ENCODE measurements around the gene MCFD2. TPM values are rescaled to one million over a fixed set of nuclear protein-coding genes. Genes with fewer than 3 reads are reported as not detected.

The MCFD2 gene
- total and polyA plus RNA-seq, 2 donors (not counting 1 experiment from before 2014, with no cell fraction given) = 31.6 to 53.3 TPM

- intact Hi-C loops (cut with micrococcal nuclease) = no loop called here
- peaks cover 0 to 4% of the 10 kb centered on the region in 2 experiments for H3K36me3 ChIP-seq (replicated peaks in 1 of 2; ENCODE audit: control extremely low read depth in 1 of 2, control insufficient read depth in 1 of 2, extremely low read depth in 1 of 2, insufficient read depth in 2 of 2, low read length in 1 of 2)
- no peak overlapping the region for H3K4me3 Mint-ChIP-seq
- POLR2A ChIA-PET = no interaction called here
- no peak overlapping the region for H3K4me3 ChIP-seq (ENCODE audit: control extremely low read depth in 1 of 5, extremely low read depth in 1 of 5, insufficient read depth in 1 of 5, low read depth in 2 of 5, low read length in 4 of 5)
- no peak overlapping the region for H3K27ac Mint-ChIP-seq
- H3K4me2 ChIP-seq (replicated peaks; ENCODE audit: low read depth, low read length, poor library complexity, severe bottlenecking) = no peak overlapping the region
- H3K9me3 ChIP-seq (ENCODE audit: control extremely low read depth in 1 of 3, control insufficient read depth in 2 of 3, insufficient read depth in 1 of 3, low read length in 2 of 3) = peaks cover 0 to 7% (median 5%) of the 10 kb centered on the region in 3 donors
- H3K27ac ChIP-seq (ENCODE audit: low read length in 2 of 2) = no peak overlapping the region
- peaks cover 7% of the 10 kb centered on the region for H3K4me1 Mint-ChIP-seq
- no peaks in the 10 kb centered on the region for H3K27me3 ChIP-seq (replicated peaks in 1 of 4; ENCODE audit: control extremely low read depth in 1 of 4, control insufficient read depth in 3 of 4, insufficient read depth in 4 of 4, low read length in 3 of 4)
- ATAC-seq (ENCODE audit: low read depth) = no peak
- no peak overlapping the region for H3K9ac ChIP-seq (ENCODE audit: low read length)
- H2AFZ ChIP-seq (ENCODE audit: insufficient read depth, low read depth, low read length, poor library complexity, severe bottlenecking) = no peak overlapping the region
- DNase-seq = no peak
- peaks cover 9% of the 10 kb centered on the region for H3K9me3 Mint-ChIP-seq (ENCODE audit: insufficient read depth)
- H3K79me2 ChIP-seq (ENCODE audit: control insufficient read depth, insufficient read depth, low read length) = peaks cover 62% of the 10 kb centered on the region
- CTCF ChIA-PET = interaction anchor here (1.7 kb wide), 1 partner anchor 397 kb away, joined by 6 read pairs; no protein-coding TSS in a partner anchor
- no peaks in the 10 kb centered on the region for H4K20me1 ChIP-seq (ENCODE audit: control insufficient read depth, insufficient read depth, low read length, poor library complexity, severe bottlenecking)
- no peak for TF ChIP-seq EZH2 (IDR thresholded peaks at IDR 0.05; ENCODE audit: borderline replicate concordance, insufficient read depth, low read depth, low read length, poor library complexity, severe bottlenecking)
- no peak for TF ChIP-seq CTCF (IDR thresholded peaks at IDR 0.05)
- 100% methylated on average over 1 of the region's 6 CpGs for WGBS (ENCODE audit: insufficient coverage)
- no peaks in the 10 kb centered on the region for H3K27me3 Mint-ChIP-seq
- H3K4me1 ChIP-seq (ENCODE audit: control insufficient read depth in 2 of 2, insufficient read depth in 2 of 2, low read length in 2 of 2) = no peaks in the 10 kb centered on the region
Measured at GRCh38 chr2:46925474-46926351, 10.1 kb upstream of the MCFD2 start.

- ChIA-PET POLR2A (interaction anchor here (0.7 kb wide), 1 partner anchor 59 kb away, joined by 6 read pairs; no protein-coding TSS in a partner anchor), CTCF (interaction anchor here (1.1 to 1.7 kb wide), 2 partner anchors 36 to 398 kb away, joined by 3 to 6 read pairs; no protein-coding TSS in a partner anchor)
- DNase-seq = no peak
- no peak overlapping the region for H3K27ac Mint-ChIP-seq
- intact Hi-C loops (cut with micrococcal nuclease) = no loop called here
- H3K9me3 Mint-ChIP-seq (ENCODE audit: insufficient read depth) = peaks cover 9% of the 10 kb centered on the region
- H3K79me2 ChIP-seq (ENCODE audit: control insufficient read depth, insufficient read depth, low read length) = peaks cover 61% of the 10 kb centered on the region
- TF ChIP-seq EZH2 (IDR thresholded peaks at IDR 0.05; ENCODE audit: borderline replicate concordance, insufficient read depth, low read depth, low read length, poor library complexity, severe bottlenecking) = no peak
- TF ChIP-seq CTCF (IDR thresholded peaks at IDR 0.05) = no peak
- no peak overlapping the region for H3K4me3 Mint-ChIP-seq
- H3K4me3 ChIP-seq (ENCODE audit: control extremely low read depth in 1 of 5, extremely low read depth in 1 of 5, insufficient read depth in 1 of 5, low read depth in 2 of 5, low read length in 4 of 5) = no peak overlapping the region
- no peak overlapping the region for H2AFZ ChIP-seq (ENCODE audit: insufficient read depth, low read depth, low read length, poor library complexity, severe bottlenecking)
- no peak overlapping the region for H3K27ac ChIP-seq (ENCODE audit: low read length in 2 of 2)
- no peaks in the 10 kb centered on the region for H4K20me1 ChIP-seq (ENCODE audit: control insufficient read depth, insufficient read depth, low read length, poor library complexity, severe bottlenecking)
- WGBS (ENCODE audit: insufficient coverage) = 93% methylated on average over 5 of the region's 5 CpGs
- peaks cover 13% of the 10 kb centered on the region for H3K4me1 Mint-ChIP-seq
- no peak for ATAC-seq (ENCODE audit: low read depth)
- peaks cover 2 to 3% of the 10 kb centered on the region in 2 donors for H3K4me1 ChIP-seq (ENCODE audit: control insufficient read depth in 2 of 2, insufficient read depth in 2 of 2, low read length in 2 of 2)
- H3K27me3 Mint-ChIP-seq = no peaks in the 10 kb centered on the region
- H3K36me3 ChIP-seq (replicated peaks in 1 of 2; ENCODE audit: control extremely low read depth in 1 of 2, control insufficient read depth in 1 of 2, extremely low read depth in 1 of 2, insufficient read depth in 2 of 2, low read length in 1 of 2) = peaks cover 0 to 4% of the 10 kb centered on the region in 2 experiments
- H3K27me3 ChIP-seq (replicated peaks in 1 of 4; ENCODE audit: control extremely low read depth in 1 of 4, control insufficient read depth in 3 of 4, insufficient read depth in 4 of 4, low read length in 3 of 4) = no peaks in the 10 kb centered on the region
- no peak overlapping the region for H3K9ac ChIP-seq (ENCODE audit: low read length)
- H3K9me3 ChIP-seq (ENCODE audit: control extremely low read depth in 1 of 3, control insufficient read depth in 2 of 3, insufficient read depth in 1 of 3, low read length in 2 of 3) = peaks cover 0 to 7% (median 5%) of the 10 kb centered on the region in 3 donors
- no peak overlapping the region for H3K4me2 ChIP-seq (replicated peaks; ENCODE audit: low read depth, low read length, poor library complexity, severe bottlenecking)
Measured at GRCh38 chr2:46924608-46925007, 9.0 kb upstream of the MCFD2 start.

Measured in B cell (primary cell).